HepG2 (cell line): Measurements from ENCODE around the gene SLC23A2. TPM values are rescaled to one million over a fixed set of nuclear protein-coding genes. Genes with fewer than 3 reads are reported as not detected.

ENCODE experiments used
- GZF1 ChIP-seq: sonication (generic); formaldehyde crosslinking; IDR thresholded peaks from 2 replicates; pipeline ENCODE4 v1.5.1; 2020; ENCODE audit warnings: mild to moderate bottlenecking, missing genetic modification reagents
- IRX3 ChIP-seq: sonication (generic); formaldehyde crosslinking; IDR thresholded peaks from 2 replicates; pipeline ENCODE4 v1.8.1; 2023; ENCODE audit warnings: mild to moderate bottlenecking, low read depth, missing genetic modification reagents, borderline replicate concordance
- MATR3 ChIP-seq: sonication (generic); formaldehyde crosslinking; IDR thresholded peaks from 2 replicates; pipeline ENCODE4 v1.4.0; 2020; ENCODE audit warnings: missing genetic modification reagents
- RAD21 ChIP-seq: fragments of 450-650 bp; formaldehyde crosslinking; IDR thresholded peaks from 2 replicates; pipeline ENCODE4 v1.5.0; 2020; ENCODE audit warnings: mild to moderate bottlenecking
- TEAD2 ChIP-seq: sonication (generic); formaldehyde crosslinking; IDR thresholded peaks from 2 replicates; pipeline ENCODE4 v1.9.0; 2021; ENCODE audit warnings: missing genetic modification reagents
- ZNF101 ChIP-seq: sonication (generic); formaldehyde crosslinking; IDR thresholded peaks from 2 replicates; pipeline ENCODE4 v1.4.0; 2020; ENCODE audit warnings: mild to moderate bottlenecking, low read depth, missing genetic modification reagents, borderline replicate concordance
- ZNF251 ChIP-seq: sonication (generic); formaldehyde crosslinking; IDR thresholded peaks from 2 replicates; pipeline ENCODE4 v1.9.0; 2021; ENCODE audit warnings: mild to moderate bottlenecking, missing genetic modification reagents
- ZNF292 ChIP-seq: sonication (generic); formaldehyde crosslinking; IDR thresholded peaks from 2 replicates; pipeline ENCODE4 v1.8.1; 2022; ENCODE audit warnings: mild to moderate bottlenecking, low read depth, missing genetic modification reagents, borderline replicate concordance
- ZNF510 ChIP-seq: sonication (generic); formaldehyde crosslinking; IDR thresholded peaks from 2 replicates; pipeline ENCODE4 v1.4.0; 2020; ENCODE audit warnings: low read depth, mild to moderate bottlenecking, missing genetic modification reagents
- ZNF577 ChIP-seq: sonication (generic); formaldehyde crosslinking; IDR thresholded peaks from 2 replicates; pipeline ENCODE4 v1.4.0; 2020; ENCODE audit warnings: mild to moderate bottlenecking, low read depth, missing genetic modification reagents, borderline replicate concordance
- ZNF784 ChIP-seq: sonication (generic); formaldehyde crosslinking; IDR thresholded peaks from 2 replicates; pipeline ENCODE4 v1.5.1; 2020; ENCODE audit warnings: missing genetic modification reagents, mild to moderate bottlenecking, borderline replicate concordance
- ZSCAN9 ChIP-seq: IDR thresholded peaks from 2 replicates; pipeline ENCODE4 v1.6.1; 2016; ENCODE audit warnings: borderline replicate concordance
- polyA plus RNA-seq, 8 experiments: library from polyadenylated mRNA; depleted of rRNA in 3 of 8; stranded (reverse) in 7 of 8; unstranded in 1 of 8; fragments of >200 nt; fragmentation: Illumina TruSeq in 4 of 8; extraction: Trizol in 4 of 8; gene quantifications; 2 replicates each; pipeline versions ENCODE4 v1.2.1 to v1.2.3, GENCODE V29; 2011 to 2016; ENCODE audit warnings: low read depth in 4 of 8, missing spikeins in 1 of 8, mixed read lengths in 1 of 8; ENCODE audit not compliant: insufficient read depth in 1 of 8
- total RNA-seq, 5 experiments: library from RNA; depleted of rRNA; stranded (reverse); fragments of >200 nt; fragmentation: Illumina TruSeq; extraction: Trizol; gene quantifications; 2 replicates each; pipeline ENCODE4 v1.2.3, GENCODE V29; 2016; ENCODE audit warnings: low read depth in 1 of 5
- TF ChIP-seq, protein P1 (sequence below): sonication (generic); formaldehyde crosslinking; IDR thresholded peaks from 2 replicates; pipeline ENCODE4 v1.4.0; 2020; ENCODE audit warnings: missing genetic modification reagents
- TF ChIP-seq, protein P2 (sequence below): sonication (generic); formaldehyde crosslinking; IDR thresholded peaks from 2 replicates; pipeline ENCODE4 v1.5.1; 2020; ENCODE audit warnings: mild to moderate bottlenecking, missing genetic modification reagents, borderline replicate concordance
- TF ChIP-seq, protein P3 (sequence below): sonication (generic); formaldehyde crosslinking; IDR thresholded peaks from 2 replicates; pipeline ENCODE4 v1.4.0; 2020; ENCODE audit warnings: missing genetic modification reagents, mild to moderate bottlenecking, borderline replicate concordance
- TF ChIP-seq, protein P4 (sequence below): IDR thresholded peaks from 2 replicates; pipeline ENCODE4 v1.6.1; 2016; ENCODE audit warnings: low read depth, borderline replicate concordance
- TF ChIP-seq, protein P5 (sequence below): sonication (generic); formaldehyde crosslinking; IDR thresholded peaks from 2 replicates; pipeline ENCODE4 v1.4.0; 2020; ENCODE audit warnings: missing genetic modification reagents
- TF ChIP-seq, protein P6 (sequence below): sonication (generic); formaldehyde crosslinking; IDR thresholded peaks from 2 replicates; pipeline ENCODE4 v1.5.1; 2020; ENCODE audit warnings: mild to moderate bottlenecking, moderate library complexity, missing genetic modification reagents

The SLC23A2 gene
- total and polyA plus RNA-seq, 2 of the 13 experiments (the other 11 are each of a cell fraction or from before 2014, with no cell fraction given) = 42.2 to 51.2 TPM

- TF ChIP-seq, protein P1, sequence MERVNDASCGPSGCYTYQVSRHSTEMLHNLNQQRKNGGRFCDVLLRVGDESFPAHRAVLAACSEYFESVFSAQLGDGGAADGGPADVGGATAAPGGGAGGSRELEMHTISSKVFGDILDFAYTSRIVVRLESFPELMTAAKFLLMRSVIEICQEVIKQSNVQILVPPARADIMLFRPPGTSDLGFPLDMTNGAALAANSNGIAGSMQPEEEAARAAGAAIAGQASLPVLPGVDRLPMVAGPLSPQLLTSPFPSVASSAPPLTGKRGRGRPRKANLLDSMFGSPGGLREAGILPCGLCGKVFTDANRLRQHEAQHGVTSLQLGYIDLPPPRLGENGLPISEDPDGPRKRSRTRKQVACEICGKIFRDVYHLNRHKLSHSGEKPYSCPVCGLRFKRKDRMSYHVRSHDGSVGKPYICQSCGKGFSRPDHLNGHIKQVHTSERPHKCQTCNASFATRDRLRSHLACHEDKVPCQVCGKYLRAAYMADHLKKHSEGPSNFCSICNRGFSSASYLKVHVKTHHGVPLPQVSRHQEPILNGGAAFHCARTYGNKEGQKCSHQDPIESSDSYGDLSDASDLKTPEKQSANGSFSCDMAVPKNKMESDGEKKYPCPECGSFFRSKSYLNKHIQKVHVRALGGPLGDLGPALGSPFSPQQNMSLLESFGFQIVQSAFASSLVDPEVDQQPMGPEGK (CRISPR knock-in tag) = peak; percentile 29; the same call in 1 of the 2 replicates
- TF ChIP-seq GZF1 (CRISPR knock-in tag) = no peak; the same call in 1 of the 2 replicates
- TF ChIP-seq ZNF577 (CRISPR knock-in tag) = no peak
- TF ChIP-seq ZNF251 = no peak
- no peak for TF ChIP-seq ZNF101
- TF ChIP-seq RAD21 (CRISPR knock-in tag) = no peak
- TF ChIP-seq, protein P2, sequence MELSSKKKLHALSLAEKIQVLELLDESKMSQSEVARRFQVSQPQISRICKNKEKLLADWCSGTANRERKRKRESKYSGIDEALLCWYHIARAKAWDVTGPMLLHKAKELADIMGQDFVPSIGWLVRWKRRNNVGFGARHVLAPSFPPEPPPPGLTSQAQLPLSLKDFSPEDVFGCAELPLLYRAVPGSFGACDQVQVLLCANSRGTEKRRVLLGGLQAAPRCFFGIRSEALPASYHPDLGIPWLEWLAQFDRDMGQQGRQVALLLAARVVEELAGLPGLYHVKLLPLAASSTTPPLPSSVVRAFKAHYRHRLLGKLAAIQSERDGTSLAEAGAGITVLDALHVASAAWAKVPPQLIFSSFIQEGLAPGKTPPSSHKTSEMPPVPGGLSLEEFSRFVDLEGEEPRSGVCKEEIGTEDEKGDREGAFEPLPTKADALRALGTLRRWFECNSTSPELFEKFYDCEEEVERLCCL (CRISPR knock-in tag) = no peak
- TF ChIP-seq MATR3 = no peak
- TF ChIP-seq, protein P3, sequence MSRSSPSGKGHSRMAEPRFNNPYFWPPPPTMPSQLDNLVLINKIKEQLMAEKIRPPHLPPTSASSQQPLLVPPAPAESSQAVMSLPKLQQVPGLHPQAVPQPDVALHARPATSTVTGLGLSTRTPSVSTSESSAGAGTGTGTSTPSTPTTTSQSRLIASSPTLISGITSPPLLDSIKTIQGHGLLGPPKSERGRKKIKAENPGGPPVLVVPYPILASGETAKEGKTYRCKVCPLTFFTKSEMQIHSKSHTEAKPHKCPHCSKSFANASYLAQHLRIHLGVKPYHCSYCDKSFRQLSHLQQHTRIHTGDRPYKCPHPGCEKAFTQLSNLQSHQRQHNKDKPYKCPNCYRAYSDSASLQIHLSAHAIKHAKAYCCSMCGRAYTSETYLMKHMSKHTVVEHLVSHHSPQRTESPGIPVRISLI (CRISPR knock-in tag) = peak; percentile 77
- TF ChIP-seq, protein P4, sequence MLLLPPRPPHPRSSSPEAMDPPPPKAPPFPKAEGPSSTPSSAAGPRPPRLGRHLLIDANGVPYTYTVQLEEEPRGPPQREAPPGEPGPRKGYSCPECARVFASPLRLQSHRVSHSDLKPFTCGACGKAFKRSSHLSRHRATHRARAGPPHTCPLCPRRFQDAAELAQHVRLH = no peak
- peak; percentile 69; the same call in 1 of the 2 replicates for TF ChIP-seq ZNF784 (CRISPR knock-in tag)
- no peak for TF ChIP-seq TEAD2 (CRISPR knock-in tag)
- TF ChIP-seq ZNF292 (CRISPR knock-in tag) = 0 out of 2 replicates have a peak, but pooled peaks have one; percentile 38
- TF ChIP-seq, protein P5, sequence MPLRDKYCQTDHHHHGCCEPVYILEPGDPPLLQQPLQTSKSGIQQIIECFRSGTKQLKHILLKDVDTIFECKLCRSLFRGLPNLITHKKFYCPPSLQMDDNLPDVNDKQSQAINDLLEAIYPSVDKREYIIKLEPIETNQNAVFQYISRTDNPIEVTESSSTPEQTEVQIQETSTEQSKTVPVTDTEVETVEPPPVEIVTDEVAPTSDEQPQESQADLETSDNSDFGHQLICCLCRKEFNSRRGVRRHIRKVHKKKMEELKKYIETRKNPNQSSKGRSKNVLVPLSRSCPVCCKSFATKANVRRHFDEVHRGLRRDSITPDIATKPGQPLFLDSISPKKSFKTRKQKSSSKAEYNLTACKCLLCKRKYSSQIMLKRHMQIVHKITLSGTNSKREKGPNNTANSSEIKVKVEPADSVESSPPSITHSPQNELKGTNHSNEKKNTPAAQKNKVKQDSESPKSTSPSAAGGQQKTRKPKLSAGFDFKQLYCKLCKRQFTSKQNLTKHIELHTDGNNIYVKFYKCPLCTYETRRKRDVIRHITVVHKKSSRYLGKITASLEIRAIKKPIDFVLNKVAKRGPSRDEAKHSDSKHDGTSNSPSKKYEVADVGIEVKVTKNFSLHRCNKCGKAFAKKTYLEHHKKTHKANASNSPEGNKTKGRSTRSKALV (CRISPR knock-in tag) = no peak
- no peak for TF ChIP-seq ZSCAN9 (CRISPR knock-in tag)
- TF ChIP-seq IRX3 = no peak
- TF ChIP-seq, protein P6, sequence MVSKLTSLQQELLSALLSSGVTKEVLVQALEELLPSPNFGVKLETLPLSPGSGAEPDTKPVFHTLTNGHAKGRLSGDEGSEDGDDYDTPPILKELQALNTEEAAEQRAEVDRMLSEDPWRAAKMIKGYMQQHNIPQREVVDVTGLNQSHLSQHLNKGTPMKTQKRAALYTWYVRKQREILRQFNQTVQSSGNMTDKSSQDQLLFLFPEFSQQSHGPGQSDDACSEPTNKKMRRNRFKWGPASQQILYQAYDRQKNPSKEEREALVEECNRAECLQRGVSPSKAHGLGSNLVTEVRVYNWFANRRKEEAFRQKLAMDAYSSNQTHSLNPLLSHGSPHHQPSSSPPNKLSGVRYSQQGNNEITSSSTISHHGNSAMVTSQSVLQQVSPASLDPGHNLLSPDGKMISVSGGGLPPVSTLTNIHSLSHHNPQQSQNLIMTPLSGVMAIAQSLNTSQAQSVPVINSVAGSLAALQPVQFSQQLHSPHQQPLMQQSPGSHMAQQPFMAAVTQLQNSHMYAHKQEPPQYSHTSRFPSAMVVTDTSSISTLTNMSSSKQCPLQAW (CRISPR knock-in tag) = no peak
- TF ChIP-seq ZNF510 = no peak
Observed at GRCh38 chr20:4937407-4938319, 63.6 kb downstream of the SLC23A2 start (continued).
